DND-41 (cell line): ENCODE measurements around the gene AP3S1.
A peak's percentile ranks its signal among the peaks of the same experiment; 100 is the strongest.

Experiments
- EZH2 ChIP-seq: IDR thresholded peaks from 3 replicates; pipeline ENCODE4 v1.6.1; 2012; ENCODE audit warnings: borderline replicate concordance, low read depth, mild to moderate bottlenecking, moderate library complexity, low read length, inconsistent platforms; ENCODE audit not compliant: severe bottlenecking
- TF ChIP-seq, protein P1 (sequence below): IDR thresholded peaks from 2 replicates; pipeline ENCODE4 v1.5.1; 2012; ENCODE audit warnings: borderline replicate concordance, low read length, moderate library complexity, mild to moderate bottlenecking; ENCODE audit not compliant: poor library complexity, severe bottlenecking; ENCODE audit errors: extremely low read depth

DNA sequence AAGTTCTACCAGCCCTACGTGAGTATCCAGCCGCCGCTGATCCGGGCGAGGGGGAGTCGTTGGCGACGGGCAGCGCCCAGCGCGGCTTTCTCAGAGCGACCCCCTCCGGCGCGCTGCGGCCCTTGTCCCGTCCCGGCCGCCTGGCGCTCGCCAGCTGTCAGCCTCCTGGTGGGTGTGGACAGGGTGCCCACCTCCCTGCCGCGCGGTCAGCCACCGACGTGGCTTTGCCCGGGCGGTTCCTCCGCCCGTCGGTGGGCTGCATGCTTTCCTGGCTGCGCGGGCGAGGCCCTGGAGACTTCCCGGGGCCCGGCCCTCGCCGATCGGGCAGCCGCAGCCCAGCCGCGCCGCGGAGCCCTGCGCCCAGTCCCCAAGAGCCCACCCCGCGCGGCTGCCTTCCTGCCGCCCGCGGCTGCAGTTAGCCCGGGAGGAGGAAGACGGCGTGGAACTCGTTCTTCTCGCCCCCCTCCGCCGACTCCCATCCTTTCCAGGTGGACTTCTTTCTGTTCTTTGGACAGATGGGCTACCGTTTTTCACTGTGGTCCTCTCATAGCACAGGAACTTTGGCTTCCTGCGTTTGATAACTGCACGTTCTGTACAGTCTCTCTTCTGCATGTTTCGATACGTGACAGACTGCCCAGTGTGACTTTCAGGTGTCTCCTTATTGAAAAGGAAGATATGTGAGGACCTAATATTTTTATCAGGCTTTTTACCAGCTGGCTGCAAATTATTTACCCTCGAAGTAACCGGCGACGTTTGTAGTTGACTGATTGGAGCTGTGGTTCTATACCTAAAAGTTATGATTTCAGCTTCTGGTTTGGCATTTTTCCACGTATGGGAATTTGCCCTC lies 577 bp downstream of the AP3S1 start:
- TF ChIP-seq, protein P1, sequence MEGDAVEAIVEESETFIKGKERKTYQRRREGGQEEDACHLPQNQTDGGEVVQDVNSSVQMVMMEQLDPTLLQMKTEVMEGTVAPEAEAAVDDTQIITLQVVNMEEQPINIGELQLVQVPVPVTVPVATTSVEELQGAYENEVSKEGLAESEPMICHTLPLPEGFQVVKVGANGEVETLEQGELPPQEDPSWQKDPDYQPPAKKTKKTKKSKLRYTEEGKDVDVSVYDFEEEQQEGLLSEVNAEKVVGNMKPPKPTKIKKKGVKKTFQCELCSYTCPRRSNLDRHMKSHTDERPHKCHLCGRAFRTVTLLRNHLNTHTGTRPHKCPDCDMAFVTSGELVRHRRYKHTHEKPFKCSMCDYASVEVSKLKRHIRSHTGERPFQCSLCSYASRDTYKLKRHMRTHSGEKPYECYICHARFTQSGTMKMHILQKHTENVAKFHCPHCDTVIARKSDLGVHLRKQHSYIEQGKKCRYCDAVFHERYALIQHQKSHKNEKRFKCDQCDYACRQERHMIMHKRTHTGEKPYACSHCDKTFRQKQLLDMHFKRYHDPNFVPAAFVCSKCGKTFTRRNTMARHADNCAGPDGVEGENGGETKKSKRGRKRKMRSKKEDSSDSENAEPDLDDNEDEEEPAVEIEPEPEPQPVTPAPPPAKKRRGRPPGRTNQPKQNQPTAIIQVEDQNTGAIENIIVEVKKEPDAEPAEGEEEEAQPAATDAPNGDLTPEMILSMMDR: peak; percentile 26
- TF ChIP-seq EZH2: no peak
